Activated CD4-positive, alpha-beta T cell treated with anti-CD3 and anti-CD28 coated beads for 24 hours (primary cell): ENCODE data around the gene NDUFB10.
"Not testable (repeated sequence)": the region's sequence is repeated elsewhere in the genome, so short reads cannot be mapped to it uniquely, and the experiment has no call there.

Source experiments
- DNase-seq, 2 donors: peaks; one replicate each; pipeline ENCODE4 v3.0.0-alpha.2; 2020; ENCODE audit warnings: low read depth in 2 of 2

NDUFB10 gene

GRCh38 chr16:1924095-1924494 lies 35.2 kb upstream of the NDUFB10 start:
- no peak for DNase-seq

- no peak for DNase-seq
These were observed 33.1 kb upstream of the NDUFB10 start for GRCh38 chr16:1926271-1926670.

GRCh38 chr16:1929105-1929504 lies 30.2 kb upstream of the NDUFB10 start:
- DNase-seq = no peak

GRCh38 chr16:1929578-1930337 lies 29.6 kb upstream of the NDUFB10 start:
- DNase-seq = peak; percentile 90 to 92

GRCh38 chr16:1930338-1930720 lies 29.0 kb upstream of the NDUFB10 start:
- DNase-seq = no peak

GRCh38 chr16:1932050-1933028 lies 27.0 kb upstream of the NDUFB10 start:
- no peak for DNase-seq

- DNase-seq = no peak
These were observed 26.2 kb upstream of the NDUFB10 start for GRCh38 chr16:1933097-1933661.

GRCh38 chr16:1936945-1937479 lies 22.3 kb upstream of the NDUFB10 start:
- no peak for DNase-seq

- DNase-seq = no peak
These were observed 21.0 kb upstream of the NDUFB10 start for GRCh38 chr16:1938316-1938715.

GRCh38 chr16:1938910-1939309 lies 20.4 kb upstream of the NDUFB10 start:
- DNase-seq = no peak

- DNase-seq = not testable (repeated sequence)
These were observed 19.5 kb upstream of the NDUFB10 start for GRCh38 chr16:1939833-1940232.

GRCh38 chr16:1940273-1941161 lies 18.8 kb upstream of the NDUFB10 start:
- DNase-seq = no peak

- no peak for DNase-seq
These were observed 17.9 kb upstream of the NDUFB10 start for GRCh38 chr16:1941162-1942046.

GRCh38 chr16:1942047-1942809 lies 17.1 kb upstream of the NDUFB10 start:
- DNase-seq = no peak

- peak; percentile 99 to 100 for DNase-seq
These were observed 16.3 kb upstream of the NDUFB10 start, which contains the start of gene MSRB1 for GRCh38 chr16:1942810-1943726. TSS of gene MSRB1 (minus strand) at chr16:1943199. CDS start at chr16:1943156, 43 bp downstream.

- no peak for DNase-seq
These were observed 14.6 kb upstream of the NDUFB10 start for GRCh38 chr16:1944612-1945199.

- DNase-seq = no peak
These were observed 13.6 kb upstream of the NDUFB10 start for GRCh38 chr16:1945559-1946391.
